ENCODE data around the gene HAUS8. TPM values are rescaled to one million over a fixed set of nuclear protein-coding genes. Genes with fewer than 3 reads are reported as not detected.

HAUS8 gene, protein sequence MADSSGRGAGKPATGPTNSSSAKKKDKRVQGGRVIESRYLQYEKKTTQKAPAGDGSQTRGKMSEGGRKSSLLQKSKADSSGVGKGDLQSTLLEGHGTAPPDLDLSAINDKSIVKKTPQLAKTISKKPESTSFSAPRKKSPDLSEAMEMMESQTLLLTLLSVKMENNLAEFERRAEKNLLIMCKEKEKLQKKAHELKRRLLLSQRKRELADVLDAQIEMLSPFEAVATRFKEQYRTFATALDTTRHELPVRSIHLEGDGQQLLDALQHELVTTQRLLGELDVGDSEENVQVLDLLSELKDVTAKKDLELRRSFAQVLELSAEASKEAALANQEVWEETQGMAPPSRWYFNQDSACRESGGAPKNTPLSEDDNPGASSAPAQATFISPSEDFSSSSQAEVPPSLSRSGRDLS
- total RNA-seq (2014; rRNA removed; shearing (Covaris generic)): 19.1 and 21.5 TPM in 2 replicates

DNA sequence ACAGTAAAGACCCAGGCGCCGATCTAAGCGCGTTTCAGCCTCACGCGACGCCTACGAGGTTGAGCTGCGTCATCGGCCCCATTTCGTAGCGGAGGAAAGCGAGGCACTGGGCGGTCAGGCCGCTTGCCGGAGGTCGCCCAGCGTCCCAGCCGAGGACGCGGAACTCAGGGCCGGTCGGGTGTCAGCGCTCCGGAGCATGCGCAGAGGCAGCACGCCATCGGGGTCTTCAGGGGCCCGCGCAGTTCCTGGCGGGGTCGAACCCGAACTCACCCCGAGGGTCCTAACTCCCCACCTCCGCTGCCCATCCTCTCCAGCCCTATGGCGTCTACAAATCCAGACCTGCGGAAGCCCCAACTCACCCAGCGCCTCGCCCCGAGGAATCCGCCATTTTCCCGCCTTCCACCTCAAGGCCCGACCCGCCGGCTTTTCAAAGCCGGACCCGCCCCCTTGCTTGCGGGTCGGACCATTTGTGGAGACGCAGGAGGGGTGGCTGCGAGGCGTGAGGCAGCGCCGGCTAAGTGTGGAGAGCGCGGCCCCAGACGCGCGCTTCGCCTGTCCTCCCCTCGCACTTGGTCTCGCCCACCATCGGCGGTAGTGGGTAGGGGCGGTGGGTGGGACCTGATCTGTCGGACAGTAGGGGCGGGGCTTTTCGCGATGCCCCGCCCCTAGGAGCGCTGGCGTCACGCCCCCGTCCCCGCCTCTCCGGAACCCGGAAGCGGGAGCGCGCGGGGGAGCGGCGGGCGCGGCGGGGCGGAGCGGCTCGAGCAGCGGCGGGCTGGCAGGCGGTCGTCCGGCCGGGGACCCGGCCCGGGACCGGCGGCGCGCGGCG is at the start of gene HAUS8, which contains the start of gene MYO9B:
Gene HAUS8 (minus strand): TSS at position 418 of the 829 bp plus-strand sequence. CDS start 30 bp downstream, at position 388.
Gene MYO9B (plus strand): TSS at position 743 of the 829 bp plus-strand sequence. CDS start 25,941 bp downstream, outside the sequence.
- Histone ChIP-seq H3K27me3 (replicated peaks) (no peaks in the 10 kb centered on the region), H3K9me3 (replicated peaks) (no peaks in the 10 kb centered on the region), H3K36me3 (peaks cover 46% of the 10 kb centered on the region), H3K4me3 (peak within 1 kb of the TSS; percentile 71), H3K27ac (peak within 1 kb of the TSS; percentile 90), H3K4me1 (replicated peaks) (peaks cover 38% of the 10 kb centered on the region)
- DNase-seq (ENCODE audit: low read depth in 1 of 2, low spot score in 2 of 2): peak; percentile 99 to 100

DNA sequence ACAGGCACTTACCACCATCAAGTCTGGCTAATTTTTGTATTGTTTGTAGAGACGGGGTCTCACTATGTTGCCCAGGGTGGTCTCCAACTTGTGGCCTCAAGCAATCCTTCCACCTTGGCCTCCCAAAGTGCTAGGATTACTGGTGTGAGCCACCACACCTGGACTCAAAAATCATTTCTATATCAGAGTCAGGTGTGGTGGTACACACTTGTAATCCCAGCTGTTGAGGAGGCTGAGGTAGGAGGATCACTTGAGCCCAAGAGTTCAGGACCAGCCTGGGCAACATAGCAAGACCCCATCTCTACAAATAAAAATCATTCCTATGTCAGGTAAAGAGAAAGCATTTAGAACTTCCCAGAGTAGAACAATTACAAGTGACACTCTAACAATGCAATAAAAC is 48.8 kb upstream of the HAUS8 start:
- DNase-seq (ENCODE audit: low read depth in 1 of 2, low spot score in 2 of 2): no peak
- Histone ChIP-seq H3K27me3 (replicated peaks) (no peaks in the 10 kb centered on the region), H3K4me3 (no peak overlapping the region), H3K27ac (no peak overlapping the region), H3K9me3 (replicated peaks) (no peaks in the 10 kb centered on the region), H3K36me3 (peaks cover 42% of the 10 kb centered on the region), H3K4me1 (replicated peaks) (peaks cover 23% of the 10 kb centered on the region)

DNA sequence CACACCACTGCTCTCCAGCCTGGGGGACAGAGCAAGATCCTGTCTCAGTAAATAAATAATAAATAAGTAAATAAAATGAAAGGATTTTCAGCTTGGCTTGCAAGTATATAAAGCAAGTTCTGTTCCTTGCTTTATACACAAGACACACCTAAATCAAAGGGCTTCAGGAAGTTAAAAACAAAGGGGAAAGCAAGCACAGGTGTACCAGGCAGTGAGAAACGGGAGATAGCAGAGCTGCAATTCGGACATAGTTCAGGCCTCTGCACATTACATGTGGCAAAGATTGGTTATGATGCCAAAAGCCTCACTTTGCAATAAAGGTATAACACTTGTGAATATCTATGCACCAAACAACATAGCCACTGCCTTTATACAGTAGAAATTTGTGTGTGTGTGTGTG is 47.8 kb upstream of the HAUS8 start:
- Histone ChIP-seq H3K27me3 (replicated peaks) (no peaks in the 10 kb centered on the region), H3K4me3 (no peak overlapping the region), H3K36me3 (peaks cover 38% of the 10 kb centered on the region), H3K27ac (no peak overlapping the region), H3K4me1 (replicated peaks) (peaks cover 23% of the 10 kb centered on the region), H3K9me3 (replicated peaks) (no peaks in the 10 kb centered on the region)
- no peak for DNase-seq (ENCODE audit: low read depth in 1 of 2, low spot score in 2 of 2)

DNA sequence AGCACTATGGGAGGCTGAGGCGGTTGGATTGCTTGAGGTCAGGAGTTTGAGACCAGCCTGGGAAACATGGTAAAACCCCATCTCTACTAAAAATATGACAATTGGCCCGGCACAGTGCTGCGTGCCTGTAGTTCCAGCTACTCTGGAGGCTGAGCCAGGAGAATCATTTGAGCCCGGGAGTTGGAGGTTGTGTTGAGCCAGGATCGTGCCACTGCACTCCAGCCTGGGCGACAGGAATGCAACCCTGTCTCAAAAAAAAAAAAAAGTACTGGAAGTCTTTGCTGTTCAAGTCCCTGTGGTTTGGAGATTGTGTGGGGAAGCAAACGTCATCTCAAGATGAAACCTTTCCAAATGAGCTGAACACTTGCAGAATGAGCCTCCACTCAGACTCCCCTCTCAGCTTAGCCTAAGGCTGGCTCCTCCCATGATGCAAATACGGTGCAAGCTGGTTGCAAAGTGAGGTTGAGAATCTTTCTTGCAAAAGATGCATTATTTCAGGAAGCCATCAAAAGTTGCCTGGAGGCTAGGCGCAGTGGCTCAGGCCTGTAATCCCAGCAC is 46.6 kb upstream of the HAUS8 start:
- Histone ChIP-seq H3K27me3 (replicated peaks) (no peaks in the 10 kb centered on the region), H3K27ac (no peak overlapping the region), H3K4me3 (no peak overlapping the region), H3K4me1 (replicated peaks) (peaks cover 23% of the 10 kb centered on the region), H3K36me3 (peaks cover 35% of the 10 kb centered on the region), H3K9me3 (replicated peaks) (no peaks in the 10 kb centered on the region)
- DNase-seq (ENCODE audit: low read depth in 1 of 2, low spot score in 2 of 2): no peak

DNA sequence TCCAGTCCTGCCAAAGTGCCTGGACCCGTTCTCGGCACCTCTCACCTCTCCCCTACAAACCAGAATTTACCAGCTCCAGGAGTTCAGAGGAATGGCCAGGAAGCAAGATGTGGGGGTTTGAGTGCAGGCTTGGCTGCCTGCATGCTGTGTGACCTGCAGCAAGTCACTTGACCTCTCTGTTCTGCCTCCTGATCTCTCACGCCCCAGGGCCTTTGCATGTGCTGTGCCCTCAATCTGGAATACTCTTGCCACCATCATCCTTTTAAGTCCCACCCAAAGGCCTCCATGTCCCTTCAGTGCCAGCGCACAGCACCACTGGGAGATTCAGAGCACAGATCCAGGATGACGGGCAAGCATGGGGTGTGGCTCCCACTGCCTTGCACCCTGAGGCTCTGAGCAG is 43.7 kb upstream of the HAUS8 start:
- no peak overlapping the region for H3K4me3 ChIP-seq

DNA sequence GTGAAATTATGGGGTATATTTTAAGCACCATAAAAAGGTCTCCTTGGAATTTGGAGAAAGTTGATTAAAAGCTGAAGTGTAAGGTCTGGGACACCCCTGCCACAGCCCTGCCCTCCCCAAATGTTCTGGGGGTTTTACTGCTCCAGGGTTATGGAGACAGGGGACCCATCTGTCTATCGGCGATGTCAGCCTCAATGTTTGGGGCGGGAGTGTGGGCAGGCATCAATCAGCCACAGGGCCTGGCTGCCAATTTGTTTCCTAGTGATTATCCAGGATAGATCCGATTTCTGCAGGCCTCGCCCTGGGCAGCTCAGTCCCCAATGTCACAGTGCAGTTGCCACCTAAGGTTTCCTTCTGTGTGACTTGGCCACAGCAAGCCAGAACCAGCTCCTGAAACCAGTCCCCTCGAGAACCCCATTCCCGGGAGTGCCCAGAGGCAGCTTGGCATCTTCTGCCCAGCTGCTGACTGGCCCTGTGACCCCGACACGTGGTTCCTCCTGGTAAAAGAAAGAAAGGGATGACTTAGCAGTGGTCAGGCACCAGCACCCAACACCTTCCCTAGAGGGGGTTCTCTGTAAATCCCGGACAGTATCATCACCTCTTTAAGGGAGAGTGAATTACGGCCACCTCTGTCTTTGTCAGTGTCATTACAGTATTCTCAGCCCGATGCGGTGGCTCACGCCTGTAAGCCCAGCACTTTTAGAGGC is 41.9 kb upstream of the HAUS8 start:
- Histone ChIP-seq H3K4me3 (no peak overlapping the region), H3K27ac (no peak overlapping the region), H3K36me3 (peaks cover 58% of the 10 kb centered on the region), H3K9me3 (replicated peaks) (no peaks in the 10 kb centered on the region), H3K4me1 (replicated peaks) (no peaks in the 10 kb centered on the region), H3K27me3 (replicated peaks) (no peaks in the 10 kb centered on the region)
- DNase-seq (ENCODE audit: low read depth in 1 of 2, low spot score in 2 of 2): no peak

More for the DNA sequence above, 43.7 kb upstream of the HAUS8 start:
- no peak for DNase-seq (ENCODE audit: low read depth in 1 of 2, low spot score in 2 of 2)
- H3K27ac ChIP-seq: no peak overlapping the region
- no peaks in the 10 kb centered on the region for H3K27me3 ChIP-seq (replicated peaks)
- H3K4me1 ChIP-seq (replicated peaks): no peaks in the 10 kb centered on the region
- peaks cover 52% of the 10 kb centered on the region for H3K36me3 ChIP-seq
- H3K9me3 ChIP-seq (replicated peaks): no peaks in the 10 kb centered on the region

DNA sequence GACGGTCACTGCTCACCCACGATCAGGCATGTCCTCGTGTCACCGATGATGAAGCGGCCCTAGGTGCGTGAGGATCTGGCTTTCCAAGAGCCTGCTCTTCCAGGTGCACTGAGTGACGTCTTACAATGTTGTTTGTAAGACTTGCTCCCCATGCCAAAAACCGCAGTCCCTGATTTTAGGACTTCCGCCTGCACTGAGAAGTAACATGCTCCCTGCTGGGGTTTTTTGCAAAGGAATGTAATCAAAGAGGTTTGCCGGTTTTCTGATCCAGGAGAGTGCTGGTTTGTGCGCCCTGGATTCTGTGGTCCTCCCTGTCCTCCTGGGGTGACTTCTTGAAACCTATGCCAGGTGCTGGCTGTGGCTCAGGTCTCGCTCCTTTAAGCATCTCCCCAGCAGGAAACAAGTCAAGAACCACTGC is 39.2 kb upstream of the HAUS8 start:
- H3K27me3 ChIP-seq (replicated peaks): no peaks in the 10 kb centered on the region
- peaks cover 75% of the 10 kb centered on the region for H3K36me3 ChIP-seq
- no peak for DNase-seq (ENCODE audit: low read depth in 1 of 2, low spot score in 2 of 2)
- H3K27ac ChIP-seq: no peak overlapping the region
- H3K9me3 ChIP-seq (replicated peaks): no peaks in the 10 kb centered on the region
- no peak overlapping the region for H3K4me3 ChIP-seq
- H3K4me1 ChIP-seq (replicated peaks): no peaks in the 10 kb centered on the region

DNA sequence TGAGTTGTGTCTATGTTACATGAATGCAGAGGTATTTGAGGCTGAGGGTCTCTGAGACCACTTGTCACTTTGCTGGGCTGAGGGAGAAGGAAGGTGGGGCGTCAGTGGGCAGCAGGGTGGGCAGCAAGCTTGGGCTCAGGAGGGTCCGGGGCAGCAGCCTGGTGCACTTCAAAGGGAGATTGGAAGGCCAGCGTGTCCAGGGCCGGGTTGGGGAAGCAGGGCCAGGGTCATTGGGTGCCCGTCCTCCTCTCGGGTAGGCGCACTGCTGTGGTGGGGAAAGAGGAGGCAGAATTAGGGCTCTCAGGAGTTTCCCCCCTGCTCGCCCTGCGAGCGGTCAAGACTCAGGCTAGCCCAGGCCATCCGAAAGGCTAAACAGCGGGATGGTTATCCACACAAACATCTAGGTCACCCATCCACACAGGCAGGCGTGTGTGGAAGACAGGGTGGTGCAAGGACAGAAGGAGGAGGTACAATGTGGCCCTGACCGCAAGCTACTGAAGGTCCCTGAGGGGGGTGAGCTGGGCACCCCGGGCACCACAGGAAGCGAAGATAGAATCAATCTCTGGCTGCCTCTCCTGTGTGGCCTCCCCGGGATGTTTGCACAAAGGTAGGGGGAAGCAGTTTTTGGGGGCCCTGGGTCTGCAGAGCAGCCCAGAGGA is 38.0 kb upstream of the HAUS8 start:
- H3K4me1 ChIP-seq (replicated peaks): peaks cover 5% of the 10 kb centered on the region
- peaks cover 72% of the 10 kb centered on the region for H3K36me3 ChIP-seq
- no peaks in the 10 kb centered on the region for H3K27me3 ChIP-seq (replicated peaks)
- H3K4me3 ChIP-seq: no peak overlapping the region
- no peaks in the 10 kb centered on the region for H3K9me3 ChIP-seq (replicated peaks)
- DNase-seq (ENCODE audit: low read depth in 1 of 2, low spot score in 2 of 2): no peak
- no peak overlapping the region for H3K27ac ChIP-seq

DNA sequence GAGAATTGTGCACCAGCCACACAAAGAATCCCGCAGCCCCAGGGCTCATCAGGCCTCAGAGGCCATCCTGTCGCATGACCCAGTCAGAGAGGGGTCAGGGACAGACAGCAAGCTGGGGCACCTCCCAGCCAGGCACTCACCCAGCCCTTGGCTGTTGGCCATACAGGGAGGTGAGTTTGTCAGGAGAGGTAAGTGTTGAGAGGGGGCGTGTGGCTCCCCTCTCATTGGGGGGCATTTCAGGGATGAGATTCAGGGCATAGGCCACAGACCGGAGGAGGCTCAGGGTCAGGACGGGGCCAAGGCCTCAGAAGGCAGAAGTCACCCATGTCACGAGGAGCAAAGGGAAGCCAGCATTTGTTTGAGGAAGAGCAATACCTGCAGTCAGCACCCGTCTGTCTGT is 37.4 kb upstream of the HAUS8 start:
- no peak for DNase-seq (ENCODE audit: low read depth in 1 of 2, low spot score in 2 of 2)
- no peaks in the 10 kb centered on the region for H3K9me3 ChIP-seq (replicated peaks)

DNA sequence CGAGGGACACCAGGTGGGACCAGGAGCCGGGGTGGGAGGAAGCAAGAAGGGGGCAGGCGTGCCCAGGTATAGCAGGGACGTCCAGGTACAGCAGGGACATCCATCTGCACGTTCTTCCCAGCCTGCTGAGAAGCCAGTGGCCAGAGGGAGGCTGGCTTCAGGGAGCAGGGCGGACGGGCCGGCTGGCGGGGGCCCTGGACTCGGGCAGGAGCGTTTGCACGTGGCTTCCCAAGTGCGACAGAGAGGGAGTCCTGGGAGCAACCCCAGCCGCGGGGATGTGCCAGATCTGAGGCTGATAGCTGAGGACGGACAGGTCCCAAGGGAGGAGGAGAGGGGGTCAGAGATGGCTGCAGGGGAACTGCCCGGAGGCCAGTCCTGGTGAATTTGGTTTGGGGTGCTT is 37.0 kb upstream of the HAUS8 start:
- H3K4me1 ChIP-seq (replicated peaks): peaks cover 15% of the 10 kb centered on the region
- DNase-seq (ENCODE audit: low read depth in 1 of 2, low spot score in 2 of 2): no peak
- no peak overlapping the region for H3K4me3 ChIP-seq
- H3K27me3 ChIP-seq (replicated peaks): no peaks in the 10 kb centered on the region
- H3K9me3 ChIP-seq (replicated peaks): no peaks in the 10 kb centered on the region
- H3K27ac ChIP-seq: no peak overlapping the region
- peaks cover 72% of the 10 kb centered on the region for H3K36me3 ChIP-seq

More for the DNA sequence above, 37.4 kb upstream of the HAUS8 start:
- peaks cover 72% of the 10 kb centered on the region for H3K36me3 ChIP-seq
- no peaks in the 10 kb centered on the region for H3K27me3 ChIP-seq (replicated peaks)
- H3K4me3 ChIP-seq: no peak overlapping the region
- H3K4me1 ChIP-seq (replicated peaks): peaks cover 11% of the 10 kb centered on the region
- H3K27ac ChIP-seq: no peak overlapping the region

DNA sequence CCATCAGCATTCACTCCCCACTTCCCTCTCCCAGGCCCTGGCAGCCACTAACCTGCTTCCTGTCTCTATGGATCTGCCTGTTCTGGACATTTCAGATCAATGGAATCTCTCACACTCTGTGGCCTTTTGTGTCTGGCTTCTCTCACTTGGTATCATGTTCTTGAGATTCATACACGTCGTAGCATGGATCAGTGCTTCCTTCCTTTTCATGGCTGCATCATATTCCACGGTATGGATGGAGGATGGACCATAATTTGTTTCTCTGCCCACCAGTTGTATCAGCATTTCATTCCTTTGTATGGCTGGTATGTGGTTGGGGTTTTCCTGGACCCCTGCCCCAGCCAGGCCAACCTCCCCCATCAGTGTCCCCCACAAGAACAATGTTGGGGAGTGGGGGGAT is 36.5 kb upstream of the HAUS8 start:
- DNase-seq (ENCODE audit: low read depth in 1 of 2, low spot score in 2 of 2): no peak
- Histone ChIP-seq H3K27ac (no peak overlapping the region), H3K4me1 (replicated peaks) (peaks cover 18% of the 10 kb centered on the region), H3K27me3 (replicated peaks) (no peaks in the 10 kb centered on the region), H3K36me3 (peaks cover 69% of the 10 kb centered on the region), H3K4me3 (no peak overlapping the region), H3K9me3 (replicated peaks) (no peaks in the 10 kb centered on the region)

DNA sequence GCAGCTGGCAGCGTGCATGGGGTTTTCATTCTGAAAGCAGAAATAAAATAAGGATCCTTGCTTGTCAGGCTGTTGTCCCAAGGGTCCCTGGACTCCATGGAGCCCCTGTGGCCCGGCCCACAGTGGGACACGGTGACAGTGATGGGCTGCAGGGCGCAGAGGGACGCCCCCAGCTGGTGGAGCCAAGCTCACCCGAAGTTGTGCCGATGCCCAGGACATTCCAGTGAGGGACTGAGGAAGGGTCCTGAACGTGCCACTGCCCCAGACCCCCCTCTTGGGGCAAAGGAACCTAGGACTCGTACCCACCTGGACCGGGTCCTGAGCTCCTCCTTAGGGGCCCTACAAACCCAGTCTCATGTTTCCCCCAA is 35.3 kb upstream of the HAUS8 start:
- H3K4me1 ChIP-seq (replicated peaks): peaks cover 18% of the 10 kb centered on the region
- peaks cover 67% of the 10 kb centered on the region for H3K36me3 ChIP-seq
- no peak for DNase-seq (ENCODE audit: low read depth in 1 of 2, low spot score in 2 of 2)
- no peaks in the 10 kb centered on the region for H3K9me3 ChIP-seq (replicated peaks)
- H3K27ac ChIP-seq: no peak overlapping the region
- no peaks in the 10 kb centered on the region for H3K27me3 ChIP-seq (replicated peaks)
- no peak overlapping the region for H3K4me3 ChIP-seq

Measured in SJSA1 (cell line).